B cell (primary cell): ENCODE data around the gene ME1. TPM values are rescaled to one million over a fixed set of nuclear protein-coding genes. Genes with fewer than 3 reads are reported as not detected.
"Not testable (repeated sequence)": the region's sequence is repeated elsewhere in the genome, so short reads cannot be mapped to it uniquely, and the experiment has no call there.

Source experiments
- ATAC-seq: fragments of 200-7000 bp; cut with Tn5 transposase; one replicate; pipeline ENCODE4 v1.10.0; 2021; ENCODE audit warnings: low read depth, mild to moderate bottlenecking, moderate number of reproducible peaks, moderate library complexity
- CTCF ChIA-PET: fragments of 350-600 bp; sonication (Branson Sonifier 250); formaldehyde crosslinking; loops from one replicate; lab custom pipeline; 2021; ENCODE audit warnings: antibody characterized with exemption, inconsistent platforms; lab: Charles Lee
- POLR2A ChIA-PET: fragments of 350-600 bp; sonication (Branson Sonifier 250); formaldehyde crosslinking; loops from one replicate; lab custom pipeline; 2021; ENCODE audit warnings: antibody characterized with exemption; lab: Charles Lee
- DNase-seq: peaks from one replicate; pipeline ENCODE4 v3.0.0; 2013
- H2AFZ ChIP-seq: 2 replicates; pipeline ENCODE4 v1.6.1; 2012; ENCODE audit warnings: mild to moderate bottlenecking, low read depth, low read length; ENCODE audit not compliant: insufficient read depth, poor library complexity, severe bottlenecking
- H3K27ac ChIP-seq, 2 donors: 1 replicate in 1 of 2; 2 replicates in 1 of 2; pipeline ENCODE4 v1.5.1; 2012 to 2013; ENCODE audit warnings: low read length in 2 of 2, mild to moderate bottlenecking in 2 of 2, moderate library complexity in 1 of 2
- H3K27me3 ChIP-seq, 4 experiments: fragments of 200-600 bp in 1 of 4; sonication (generic) in 1 of 4; replicated peaks in 1 of 4; 1 replicate in 2 of 4; 2 replicates in 2 of 4; pipeline versions ENCODE4 v1.6.1 to v1.7.0; 2013 to 2016; ENCODE audit warnings: low read length in 3 of 4, mild to moderate bottlenecking in 2 of 4, mixed read lengths in 1 of 4, moderate library complexity in 1 of 4; ENCODE audit not compliant: insufficient read depth in 4 of 4, control insufficient read depth in 3 of 4; ENCODE audit errors: control extremely low read depth in 1 of 4
- H3K36me3 ChIP-seq, 2 experiments: replicated peaks in 1 of 2; 1 replicate in 1 of 2; 2 replicates in 1 of 2; pipeline versions ENCODE4 v1.6.1 to v1.7.1; 2013; ENCODE audit warnings: low read length in 1 of 2; ENCODE audit not compliant: insufficient read depth in 2 of 2, control insufficient read depth in 1 of 2; ENCODE audit errors: control extremely low read depth in 1 of 2, extremely low read depth in 1 of 2
- H3K4me1 ChIP-seq, 2 donors: fragments of 200-600 bp in 1 of 2; sonication (generic) in 1 of 2; 1 replicate in 1 of 2; 2 replicates in 1 of 2; pipeline versions ENCODE4 v1.5.1 to v1.6.1; 2013 to 2017; ENCODE audit warnings: low read length in 2 of 2; ENCODE audit not compliant: control insufficient read depth in 2 of 2, insufficient read depth in 2 of 2
- H3K4me2 ChIP-seq: replicated peaks from 2 replicates; pipeline ENCODE3; 2012; ENCODE audit warnings: mild to moderate bottlenecking, low read depth, low read length; ENCODE audit not compliant: poor library complexity, severe bottlenecking
- H3K4me3 ChIP-seq, 5 experiments: fragments of 200-600 bp in 1 of 5; sonication (generic) in 1 of 5; 1 replicate in 3 of 5; 2 replicates in 2 of 5; pipeline versions ENCODE4 v1.5.1 to v1.7.0; 2011 to 2016; ENCODE audit warnings: low read length in 4 of 5, mild to moderate bottlenecking in 4 of 5, low read depth in 2 of 5, control low read depth in 1 of 5, moderate library complexity in 1 of 5; ENCODE audit not compliant: insufficient read depth in 1 of 5; ENCODE audit errors: control extremely low read depth in 1 of 5, extremely low read depth in 1 of 5
- H3K79me2 ChIP-seq: fragments of 200-600 bp; sonication (generic); one replicate; pipeline ENCODE4 v1.6.0; 2016; ENCODE audit warnings: low read length; ENCODE audit not compliant: control insufficient read depth, insufficient read depth
- H3K9ac ChIP-seq: fragments of 200-600 bp; sonication (generic); 2 replicates; pipeline ENCODE4 v1.6.1; 2017; ENCODE audit warnings: mild to moderate bottlenecking, low read length, moderate library complexity
- H3K9me3 ChIP-seq, 3 donors: one replicate each; pipeline versions ENCODE4 v1.6.1 to v1.7.1; 2013; ENCODE audit warnings: low read length in 2 of 3; ENCODE audit not compliant: control insufficient read depth in 2 of 3, insufficient read depth in 1 of 3; ENCODE audit errors: control extremely low read depth in 1 of 3
- H4K20me1 ChIP-seq: 2 replicates; pipeline ENCODE4 v1.6.0; 2012; ENCODE audit warnings: mild to moderate bottlenecking, low read length; ENCODE audit not compliant: insufficient read depth, control insufficient read depth, poor library complexity, severe bottlenecking
- H3K27ac Mint-ChIP-seq: one replicate; pipeline ENCODE4 v1.8.0; 2021; ENCODE audit warnings: mixed read lengths
- H3K27me3 Mint-ChIP-seq: one replicate; pipeline ENCODE4 v1.8.0; 2021; ENCODE audit warnings: mixed read lengths
- H3K4me1 Mint-ChIP-seq: one replicate; pipeline ENCODE4 v1.8.0; 2021; ENCODE audit warnings: mixed read lengths
- H3K4me3 Mint-ChIP-seq: one replicate; pipeline ENCODE4 v1.8.0; 2021; ENCODE audit warnings: mixed read lengths
- H3K9me3 Mint-ChIP-seq: one replicate; pipeline ENCODE4 v1.8.0; 2022; ENCODE audit warnings: mixed read lengths; ENCODE audit not compliant: insufficient read depth
- EZH2 ChIP-seq: IDR thresholded peaks from 2 replicates; pipeline ENCODE4 v1.6.1; 2012; ENCODE audit warnings: borderline replicate concordance, low read depth, mild to moderate bottlenecking, moderate library complexity, low read length; ENCODE audit not compliant: insufficient read depth, poor library complexity, severe bottlenecking
- WGBS: methylation state at CpG from one replicate; pipeline ENCODE4 v1.1.5; 2013; ENCODE audit warnings: missing lambda C conversion rate; ENCODE audit not compliant: insufficient coverage; 5-methylcytosine and 5-hydroxymethylcytosine counted together
- intact Hi-C: fragments of 100-400 bp; cut with micrococcal nuclease; formaldehyde crosslinking; loops from one replicate; pipeline ENCODE4 v1.10.0; 2022
- polyA plus RNA-seq: library from polyadenylated mRNA; depleted of rRNA; stranded (reverse); fragments of >200 nt; gene quantifications from 2 replicates; pipeline ENCODE4 v1.2.3, GENCODE V29; 2012
- total RNA-seq, 2 donors: library from RNA; stranded (reverse); fragments of 120-200 nt in 1 of 2; gene quantifications; 1 replicate in 1 of 2; 2 replicates in 1 of 2; pipeline versions ENCODE4 v1.2.3 to v1.2.4, GENCODE V29; 2013 to 2022
- TF ChIP-seq, protein P1 (sequence below): fragments of 200-600 bp; IDR thresholded peaks from one replicate; pipeline ENCODE4 v1.8.0; 2022; ENCODE audit warnings: antibody characterized with exemption, mild to moderate bottlenecking

The ME1 gene
- total and polyA plus RNA-seq, 2 donors (not counting 1 experiment from before 2014, with no cell fraction given), result not detected

DNA sequence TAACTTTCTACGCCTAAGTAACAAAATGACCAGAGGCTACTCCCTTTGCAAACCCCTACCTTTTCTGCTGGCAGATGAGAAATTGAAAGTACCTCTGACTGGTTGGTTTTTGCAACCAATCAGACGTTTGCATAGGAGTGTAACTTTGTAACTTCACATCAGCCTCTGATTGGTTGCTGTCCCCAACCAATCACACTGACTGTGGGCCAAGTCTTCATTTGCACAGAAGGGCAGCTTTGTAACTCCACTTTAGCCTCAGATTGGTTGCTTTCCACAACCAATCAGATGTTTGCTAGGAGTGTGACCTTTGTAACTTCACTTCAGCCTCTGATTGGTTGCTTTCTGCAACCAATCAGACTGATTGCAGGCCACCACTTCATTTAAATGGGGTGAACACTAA lies 89.1 kb downstream of the ME1 start:
- H3K4me1 Mint-ChIP-seq, result no peaks in the 10 kb centered on the region
- Histone ChIP-seq H3K27ac (no peak overlapping the region), H3K4me3 (no peak overlapping the region), H3K4me1 (no peaks in the 10 kb centered on the region), H3K9me3 (no peaks in the 10 kb centered on the region), H2AFZ (no peak overlapping the region), H3K79me2 (no peaks in the 10 kb centered on the region), H3K36me3 (no peaks in the 10 kb centered on the region), H4K20me1 (no peaks in the 10 kb centered on the region), H3K9ac (no peak overlapping the region), H3K27me3 (no peaks in the 10 kb centered on the region), H3K4me2 (no peak overlapping the region)
- ChIA-PET CTCF (no interaction called here), POLR2A (no interaction called here)
- DNase-seq (no peak), ATAC-seq (no peak)
- H3K4me3 Mint-ChIP-seq, result no peak overlapping the region
- WGBS, result 100% methylated on average over 1 of the region's 2 CpGs
- H3K27me3 Mint-ChIP-seq, result no peaks in the 10 kb centered on the region
- intact Hi-C loops, result no loop called here
- TF ChIP-seq, protein P1, sequence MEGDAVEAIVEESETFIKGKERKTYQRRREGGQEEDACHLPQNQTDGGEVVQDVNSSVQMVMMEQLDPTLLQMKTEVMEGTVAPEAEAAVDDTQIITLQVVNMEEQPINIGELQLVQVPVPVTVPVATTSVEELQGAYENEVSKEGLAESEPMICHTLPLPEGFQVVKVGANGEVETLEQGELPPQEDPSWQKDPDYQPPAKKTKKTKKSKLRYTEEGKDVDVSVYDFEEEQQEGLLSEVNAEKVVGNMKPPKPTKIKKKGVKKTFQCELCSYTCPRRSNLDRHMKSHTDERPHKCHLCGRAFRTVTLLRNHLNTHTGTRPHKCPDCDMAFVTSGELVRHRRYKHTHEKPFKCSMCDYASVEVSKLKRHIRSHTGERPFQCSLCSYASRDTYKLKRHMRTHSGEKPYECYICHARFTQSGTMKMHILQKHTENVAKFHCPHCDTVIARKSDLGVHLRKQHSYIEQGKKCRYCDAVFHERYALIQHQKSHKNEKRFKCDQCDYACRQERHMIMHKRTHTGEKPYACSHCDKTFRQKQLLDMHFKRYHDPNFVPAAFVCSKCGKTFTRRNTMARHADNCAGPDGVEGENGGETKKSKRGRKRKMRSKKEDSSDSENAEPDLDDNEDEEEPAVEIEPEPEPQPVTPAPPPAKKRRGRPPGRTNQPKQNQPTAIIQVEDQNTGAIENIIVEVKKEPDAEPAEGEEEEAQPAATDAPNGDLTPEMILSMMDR, result no peak
- no peak for TF ChIP-seq EZH2
- H3K27ac Mint-ChIP-seq, result no peak overlapping the region
- no peaks in the 10 kb centered on the region for H3K9me3 Mint-ChIP-seq

DNA sequence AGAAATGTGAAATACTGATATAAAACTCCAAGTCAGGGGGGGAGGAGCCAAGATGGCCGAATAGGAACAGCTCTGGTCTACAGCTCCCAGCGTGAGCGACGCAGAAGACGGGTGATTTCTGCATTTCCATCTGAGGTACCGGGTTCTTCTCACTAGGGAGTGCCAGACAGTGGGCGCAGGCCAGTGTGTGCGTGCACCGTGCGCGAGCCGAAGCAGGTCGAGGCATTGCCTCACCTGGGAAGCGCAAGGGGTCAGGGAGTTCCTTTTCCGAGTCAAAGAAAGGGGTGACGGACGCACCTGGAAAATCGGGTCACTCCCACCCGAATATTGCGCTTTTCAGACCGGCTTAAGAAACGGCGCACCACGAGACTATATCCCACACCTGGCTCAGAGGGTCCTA lies 96.9 kb downstream of the ME1 start:
- H3K4me3 Mint-ChIP-seq, POLR2A ChIA-PET, CTCF ChIA-PET: not testable (repeated sequence)

More for the DNA sequence above, 96.9 kb downstream of the ME1 start:
- DNase-seq, H4K20me1 ChIP-seq, H3K4me2 ChIP-seq, intact Hi-C loops, H3K27ac ChIP-seq, H3K27ac Mint-ChIP-seq, H3K4me3 ChIP-seq, H2AFZ ChIP-seq, ATAC-seq, H3K9ac ChIP-seq, H3K4me1 Mint-ChIP-seq, H3K4me1 ChIP-seq, H3K9me3 ChIP-seq, H3K9me3 Mint-ChIP-seq, H3K27me3 Mint-ChIP-seq, H3K36me3 ChIP-seq, H3K27me3 ChIP-seq, H3K79me2 ChIP-seq: not testable (repeated sequence)
- 80% methylated on average over 1 of the region's 24 CpGs for WGBS
